HG02840 (cell line): ENCODE measurements around the gene UHRF2.

ENCODE experiments used
- ATAC-seq: cut with Tn5 transposase; IDR thresholded peaks from one replicate; pipeline ENCODE4 v1.9.1; 2021; ENCODE audit warnings: mild to moderate bottlenecking, moderate library complexity, moderate number of reproducible peaks; ENCODE audit not compliant: unreplicated experiment, low FRiP score

The UHRF2 gene

GRCh38 chr9:6552498-6553121, 139.6 kb downstream of the UHRF2 start:
- no peak for ATAC-seq

GRCh38 chr9:6553866-6554265, 140.9 kb downstream of the UHRF2 start:
- no peak for ATAC-seq
